HL-60 (cell line): ENCODE measurements around the gene SERINC2.

Experiments used
- GABPA ChIP-seq: IDR thresholded peaks from 2 replicates; pipeline ENCODE4 v1.6.1; 2012; ENCODE audit warnings: low read depth
- POLR2AphosphoS5 ChIP-seq: IDR thresholded peaks from 2 replicates; pipeline ENCODE4 v1.6.1; 2012; ENCODE audit warnings: low read depth
- TF ChIP-seq, protein P1 (sequence below): IDR thresholded peaks from one replicate; pipeline ENCODE4 v1.5.1; 2011; ENCODE audit warnings: low read length, control low read depth, inconsistent platforms; ENCODE audit not compliant: insufficient read depth

GRCh38 chr1:31467005-31467674 lies 54.1 kb downstream of the SERINC2 start:
- TF ChIP-seq, protein P1, sequence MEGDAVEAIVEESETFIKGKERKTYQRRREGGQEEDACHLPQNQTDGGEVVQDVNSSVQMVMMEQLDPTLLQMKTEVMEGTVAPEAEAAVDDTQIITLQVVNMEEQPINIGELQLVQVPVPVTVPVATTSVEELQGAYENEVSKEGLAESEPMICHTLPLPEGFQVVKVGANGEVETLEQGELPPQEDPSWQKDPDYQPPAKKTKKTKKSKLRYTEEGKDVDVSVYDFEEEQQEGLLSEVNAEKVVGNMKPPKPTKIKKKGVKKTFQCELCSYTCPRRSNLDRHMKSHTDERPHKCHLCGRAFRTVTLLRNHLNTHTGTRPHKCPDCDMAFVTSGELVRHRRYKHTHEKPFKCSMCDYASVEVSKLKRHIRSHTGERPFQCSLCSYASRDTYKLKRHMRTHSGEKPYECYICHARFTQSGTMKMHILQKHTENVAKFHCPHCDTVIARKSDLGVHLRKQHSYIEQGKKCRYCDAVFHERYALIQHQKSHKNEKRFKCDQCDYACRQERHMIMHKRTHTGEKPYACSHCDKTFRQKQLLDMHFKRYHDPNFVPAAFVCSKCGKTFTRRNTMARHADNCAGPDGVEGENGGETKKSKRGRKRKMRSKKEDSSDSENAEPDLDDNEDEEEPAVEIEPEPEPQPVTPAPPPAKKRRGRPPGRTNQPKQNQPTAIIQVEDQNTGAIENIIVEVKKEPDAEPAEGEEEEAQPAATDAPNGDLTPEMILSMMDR = no peak
- TF ChIP-seq GABPA (no peak), POLR2AphosphoS5 (no peak)
